Stimulated activated CD8-positive, alpha-beta memory T cell treated with anti-CD3 and anti-CD28 coated beads, Interleukin-7, amount 100 ng/mL, for 4 hours (primary cell): ENCODE results near the gene FAM50B.

ENCODE experiments used
- DNase-seq, 2 donors: peaks; one replicate each; pipeline ENCODE4 v3.0.0-alpha.2; 2020; ENCODE audit warnings: low read depth in 2 of 2

Gene FAM50B

DNA sequence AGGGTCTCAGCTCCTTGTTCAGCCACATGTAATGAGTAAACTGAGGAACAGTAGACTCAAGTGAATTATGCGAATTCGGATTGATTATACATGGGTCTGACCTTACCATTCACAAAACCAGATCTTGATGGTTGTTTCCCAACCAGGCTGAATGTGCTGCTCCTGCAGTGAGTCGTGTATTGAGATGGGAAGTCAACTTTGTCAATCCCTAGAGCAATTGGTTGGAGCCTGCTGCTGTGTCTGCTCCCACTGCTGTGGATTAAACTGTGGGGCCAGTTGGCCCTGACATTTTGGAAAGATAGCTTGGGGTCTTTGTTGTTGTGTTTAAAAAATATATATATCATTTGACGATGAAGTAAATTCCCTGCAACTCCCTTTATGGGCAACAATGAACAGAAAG is 23.9 kb downstream of the FAM50B start:
- no peak for DNase-seq

DNA sequence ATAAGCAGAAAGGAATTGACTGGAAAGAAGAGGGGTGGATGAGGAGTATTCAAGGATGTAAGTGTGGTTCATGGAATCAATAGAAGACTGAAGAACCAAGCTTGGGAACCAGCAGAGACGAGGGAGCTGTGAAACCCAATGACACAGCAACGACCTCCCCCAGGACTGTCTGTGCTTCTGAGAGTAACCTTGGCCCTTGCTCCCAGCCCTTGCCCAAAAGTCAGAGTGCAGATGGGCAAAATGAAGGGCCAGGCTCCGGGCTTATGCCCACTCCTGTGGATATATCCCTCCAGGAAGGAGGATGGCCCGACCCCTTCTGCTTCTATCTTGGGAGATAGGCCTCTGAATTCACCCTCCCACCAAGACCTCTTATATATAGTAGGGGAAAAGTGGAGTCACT is 24.9 kb downstream of the FAM50B start:
- no peak for DNase-seq

DNA sequence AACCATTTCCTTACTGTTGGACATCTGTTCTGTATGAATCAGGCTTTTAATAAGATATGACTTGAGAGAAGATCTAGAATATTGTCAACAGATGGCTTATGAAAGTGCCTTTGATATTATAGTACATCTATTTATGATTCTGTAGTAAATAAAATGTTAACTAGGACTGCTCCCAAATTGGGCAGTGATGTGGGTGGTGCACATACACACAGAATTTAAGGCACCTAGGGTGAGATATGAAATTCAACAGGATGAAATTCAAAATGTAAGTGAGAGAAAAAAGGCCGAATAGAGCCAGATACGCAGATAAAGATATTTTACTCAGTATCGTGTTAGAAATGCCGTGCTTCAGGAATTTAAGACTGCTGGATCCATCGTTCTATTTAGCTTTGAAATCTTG is 26.3 kb downstream of the FAM50B start:
- no peak for DNase-seq

DNA sequence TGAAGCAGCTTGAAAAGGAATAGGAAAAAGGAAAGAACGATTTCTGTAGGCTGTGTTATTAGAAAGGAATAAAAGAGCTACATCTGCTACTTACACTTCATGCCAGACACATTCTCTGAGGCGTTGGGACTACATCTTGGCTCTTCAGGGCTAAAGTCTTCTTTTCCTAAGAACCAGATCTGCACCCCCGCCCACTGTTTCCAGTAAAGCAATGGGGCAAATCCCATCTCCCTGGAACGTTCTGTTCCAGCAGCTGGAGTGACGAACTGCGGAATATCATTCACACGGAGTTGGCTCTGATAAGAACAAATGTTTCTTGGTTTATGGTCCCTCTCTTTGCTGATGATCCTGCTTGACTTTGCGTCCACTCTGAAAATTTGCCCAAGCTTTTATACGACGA is 26.9 kb downstream of the FAM50B start:
- no peak for DNase-seq

DNA sequence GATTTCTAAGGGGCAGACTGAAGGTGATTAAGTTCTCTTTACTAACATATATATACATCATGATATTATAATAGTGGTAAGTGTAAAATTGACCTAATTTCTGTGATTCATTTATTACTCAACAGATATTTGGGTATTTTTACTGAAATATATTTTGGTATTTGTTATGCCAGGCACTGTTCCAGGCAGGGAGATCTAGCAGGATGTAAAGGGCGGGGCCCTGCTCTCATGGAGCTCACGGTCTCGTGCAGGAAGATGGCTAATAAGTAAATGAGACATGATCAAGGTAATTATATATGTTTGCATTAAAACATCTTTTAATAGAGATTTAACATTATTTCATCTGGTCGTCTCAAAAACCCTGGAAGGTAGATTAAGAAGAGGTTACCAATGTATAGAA is 27.7 kb downstream of the FAM50B start:
- no peak for DNase-seq

GRCh38 chr6:3878048-3878666 is 29.0 kb downstream of the FAM50B start:
- no peak for DNase-seq

DNA sequence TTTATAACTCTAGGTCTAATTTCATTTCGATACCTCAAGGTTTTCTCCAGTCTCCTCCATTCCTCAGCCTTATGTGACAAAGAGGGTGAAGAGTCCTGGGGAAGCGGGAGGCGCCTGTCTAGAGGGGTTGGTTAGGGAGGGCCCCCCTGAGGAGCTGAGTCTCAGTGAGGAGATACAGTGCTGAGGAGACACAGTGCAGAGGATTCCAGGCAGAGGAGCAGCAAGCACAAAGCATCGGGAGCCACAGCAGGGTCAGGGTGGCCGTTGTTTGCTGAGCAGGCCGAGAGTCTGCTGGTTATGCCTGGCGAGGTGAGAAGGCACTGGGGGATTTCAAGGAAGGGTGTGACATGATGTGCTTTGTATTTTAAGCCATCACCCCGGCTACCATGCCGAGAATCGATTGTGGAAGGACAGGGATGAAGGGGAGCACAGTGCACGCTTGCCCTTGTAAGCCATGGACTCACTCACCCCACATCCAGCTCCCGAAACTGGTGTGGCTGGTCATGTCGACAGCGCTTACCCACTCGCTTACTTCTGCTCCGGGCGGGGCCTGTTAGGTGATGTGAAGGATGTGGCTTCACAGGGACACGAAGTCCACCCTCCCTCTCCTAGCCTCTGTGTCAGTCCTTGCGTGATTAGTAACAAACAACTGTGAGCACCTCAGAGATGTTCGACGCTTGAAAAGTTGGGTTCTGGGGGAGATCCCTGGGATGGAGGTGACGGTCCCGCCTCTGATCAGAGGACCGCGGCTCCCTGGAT is 30.2 kb downstream of the FAM50B start:
- no peak for DNase-seq

DNA sequence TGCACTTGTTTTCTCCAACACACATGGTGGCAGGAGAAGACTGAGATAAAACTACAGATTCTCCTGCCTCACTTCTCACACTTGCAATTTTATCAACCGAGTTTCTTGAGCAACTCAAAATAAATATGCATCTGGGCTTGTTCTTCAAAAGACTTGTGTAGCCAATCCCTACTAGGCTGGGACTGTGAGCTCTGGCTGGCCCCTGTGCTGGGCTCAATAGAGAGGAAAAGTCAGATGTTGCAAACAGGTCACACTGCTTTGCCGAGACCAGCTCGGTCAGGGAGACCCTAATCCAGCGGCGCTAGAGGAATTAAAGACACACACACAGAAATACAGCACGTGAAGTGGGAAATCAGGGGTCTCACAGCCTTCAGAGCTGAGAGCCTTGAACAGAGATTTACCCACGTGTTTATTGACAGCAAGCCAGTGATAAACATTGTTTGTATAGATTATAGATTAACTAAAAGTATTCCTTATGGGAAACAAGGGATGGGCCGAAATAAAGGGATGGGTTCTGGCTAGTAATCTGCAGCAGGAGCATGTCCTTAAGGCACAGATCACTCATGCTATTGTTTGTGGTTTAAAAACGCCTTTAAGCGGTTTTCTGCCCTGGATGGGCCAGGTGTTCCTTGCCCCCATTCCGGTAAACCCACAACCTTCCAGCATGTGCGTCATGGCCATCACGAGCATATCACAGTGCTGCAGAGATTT is 32.7 kb downstream of the FAM50B start:
- DNase-seq: no peak

DNA sequence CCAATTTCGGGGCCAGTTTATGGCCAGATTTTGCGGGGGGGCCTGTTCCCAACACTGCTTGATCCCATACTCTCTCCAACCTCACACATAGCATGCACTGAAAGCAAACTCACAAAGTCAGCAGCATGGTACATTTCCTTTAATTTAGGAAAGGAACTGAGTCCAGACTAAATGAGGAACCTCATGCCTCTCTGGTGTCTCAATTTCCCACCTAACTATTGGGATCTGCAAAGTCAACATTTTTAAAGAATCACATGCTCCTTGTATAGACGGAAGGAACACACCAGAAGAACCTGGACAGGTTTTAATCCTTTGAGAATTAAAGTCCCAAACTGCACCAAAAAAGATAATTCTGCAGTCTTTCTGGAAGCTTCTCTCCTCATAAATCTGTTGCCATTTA is 33.3 kb downstream of the FAM50B start:
- DNase-seq: no peak

DNA sequence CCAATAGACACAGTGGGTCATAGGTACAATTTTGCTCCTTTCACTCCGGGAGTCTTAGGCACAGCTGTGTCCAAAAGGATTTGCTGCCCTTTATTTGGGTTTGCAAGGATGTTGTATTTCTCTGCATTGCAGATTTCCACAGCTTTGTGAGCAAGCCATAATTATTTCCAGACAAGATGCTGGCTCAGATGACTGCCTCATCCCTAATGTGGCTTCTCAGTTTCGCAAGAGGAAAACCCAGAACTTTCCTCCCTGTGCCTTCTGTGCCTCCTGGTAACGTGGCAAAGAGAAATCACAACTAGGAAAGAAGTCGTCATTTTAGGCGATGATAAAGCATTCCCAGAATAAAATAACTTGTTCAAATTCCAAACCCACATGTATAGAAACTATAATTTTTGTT is 33.7 kb downstream of the FAM50B start:
- DNase-seq: no peak

- no peak for DNase-seq
These were observed 35.0 kb downstream of the FAM50B start for GRCh38 chr6:3884007-3884745.

- no peak for DNase-seq
These were observed 36.3 kb downstream of the FAM50B start for GRCh38 chr6:3885262-3886036.

- DNase-seq: no peak
These were observed 38.1 kb downstream of the FAM50B start for GRCh38 chr6:3887150-3887700.

GRCh38 chr6:3888153-3888957 is 39.2 kb downstream of the FAM50B start:
- DNase-seq: no peak

GRCh38 chr6:3890047-3890446 is 40.9 kb downstream of the FAM50B start:
- no peak for DNase-seq

GRCh38 chr6:3891883-3892282 is 42.7 kb downstream of the FAM50B start:
- DNase-seq: no peak

DNA sequence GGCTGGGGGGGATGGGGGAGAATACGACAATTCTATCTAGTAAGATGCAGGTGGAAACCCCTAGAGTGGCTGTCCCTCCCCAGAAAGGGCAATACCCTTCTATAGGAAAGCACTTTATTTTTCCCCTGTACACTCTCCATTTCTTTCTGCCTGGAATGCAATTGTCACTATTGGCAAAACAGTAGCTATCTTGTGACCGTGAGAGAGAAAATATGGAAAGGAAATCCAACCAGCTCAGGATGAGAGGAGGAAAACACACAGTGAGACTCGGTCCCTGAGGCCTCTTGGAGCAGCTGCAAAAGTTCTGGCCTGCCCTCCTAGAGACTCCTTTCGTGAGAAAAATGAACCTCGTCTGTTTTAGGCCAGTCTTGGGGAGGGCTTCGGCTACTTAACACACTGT is 43.4 kb downstream of the FAM50B start:
- no peak for DNase-seq

- no peak for DNase-seq
These were observed 44.3 kb downstream of the FAM50B start for GRCh38 chr6:3893487-3893886.

GRCh38 chr6:3893917-3894316 is 44.7 kb downstream of the FAM50B start:
- no peak for DNase-seq

GRCh38 chr6:3894590-3895311 is 45.6 kb downstream of the FAM50B start:
- no peak for DNase-seq
